GM12873 (cell line): ENCODE data around the gene AATK.

Source experiments
- TF ChIP-seq, protein P1 (sequence below): IDR thresholded peaks from 2 replicates; pipeline ENCODE4 v1.5.1; 2012; ENCODE audit warnings: low read depth, mild to moderate bottlenecking, moderate library complexity, low read length, control low read depth; ENCODE audit not compliant: insufficient read depth; ENCODE audit errors: missing control alignments

The AATK gene

DNA sequence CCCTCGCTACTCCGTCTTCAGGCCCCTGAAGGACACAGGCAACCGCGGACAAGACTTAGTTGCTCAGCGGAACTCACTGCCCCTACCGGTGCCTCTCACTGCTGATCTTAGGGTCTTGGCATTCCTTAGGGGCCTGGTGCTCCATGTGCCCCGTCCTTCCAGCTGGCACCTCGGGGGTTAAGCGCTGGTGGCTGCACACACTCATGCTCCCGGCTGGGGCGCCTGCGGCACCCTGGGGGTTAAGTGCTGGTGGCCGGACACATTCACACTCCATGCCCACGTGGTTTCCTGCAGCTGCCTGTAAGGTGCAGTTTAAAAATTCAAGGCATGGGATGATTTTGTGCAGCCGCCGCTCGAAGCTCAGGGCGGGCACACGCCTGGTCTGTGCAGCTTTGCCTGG lies 86.0 kb downstream of the AATK start:
- TF ChIP-seq, protein P1, sequence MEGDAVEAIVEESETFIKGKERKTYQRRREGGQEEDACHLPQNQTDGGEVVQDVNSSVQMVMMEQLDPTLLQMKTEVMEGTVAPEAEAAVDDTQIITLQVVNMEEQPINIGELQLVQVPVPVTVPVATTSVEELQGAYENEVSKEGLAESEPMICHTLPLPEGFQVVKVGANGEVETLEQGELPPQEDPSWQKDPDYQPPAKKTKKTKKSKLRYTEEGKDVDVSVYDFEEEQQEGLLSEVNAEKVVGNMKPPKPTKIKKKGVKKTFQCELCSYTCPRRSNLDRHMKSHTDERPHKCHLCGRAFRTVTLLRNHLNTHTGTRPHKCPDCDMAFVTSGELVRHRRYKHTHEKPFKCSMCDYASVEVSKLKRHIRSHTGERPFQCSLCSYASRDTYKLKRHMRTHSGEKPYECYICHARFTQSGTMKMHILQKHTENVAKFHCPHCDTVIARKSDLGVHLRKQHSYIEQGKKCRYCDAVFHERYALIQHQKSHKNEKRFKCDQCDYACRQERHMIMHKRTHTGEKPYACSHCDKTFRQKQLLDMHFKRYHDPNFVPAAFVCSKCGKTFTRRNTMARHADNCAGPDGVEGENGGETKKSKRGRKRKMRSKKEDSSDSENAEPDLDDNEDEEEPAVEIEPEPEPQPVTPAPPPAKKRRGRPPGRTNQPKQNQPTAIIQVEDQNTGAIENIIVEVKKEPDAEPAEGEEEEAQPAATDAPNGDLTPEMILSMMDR: no peak

DNA sequence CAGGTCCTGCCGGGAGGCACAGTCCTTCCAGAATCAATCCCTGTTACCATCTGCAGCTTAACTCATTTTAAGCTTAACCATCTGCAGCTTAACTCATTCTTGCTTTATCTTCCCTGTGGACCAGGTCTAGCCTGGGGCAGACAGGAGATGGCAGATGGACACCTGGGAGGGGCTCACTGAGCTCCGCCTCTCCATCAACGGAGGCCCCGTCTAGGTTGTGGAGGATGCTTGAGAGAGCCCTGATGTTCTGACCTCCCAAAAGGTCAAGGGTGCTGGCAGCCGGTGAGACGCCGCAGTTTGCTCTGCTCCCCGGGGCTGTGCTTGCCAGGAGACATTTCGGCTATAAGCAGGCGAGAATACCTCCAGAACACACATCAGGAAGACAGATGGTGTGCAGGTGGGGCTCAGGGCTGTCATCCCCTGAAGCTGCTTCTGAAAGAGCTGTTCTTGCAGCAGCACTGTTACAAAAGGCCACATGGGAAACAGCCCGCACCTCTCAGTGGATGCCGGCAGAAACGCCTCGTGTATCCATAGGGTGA lies 89.8 kb downstream of the AATK start:
- TF ChIP-seq, protein P1: no peak

DNA sequence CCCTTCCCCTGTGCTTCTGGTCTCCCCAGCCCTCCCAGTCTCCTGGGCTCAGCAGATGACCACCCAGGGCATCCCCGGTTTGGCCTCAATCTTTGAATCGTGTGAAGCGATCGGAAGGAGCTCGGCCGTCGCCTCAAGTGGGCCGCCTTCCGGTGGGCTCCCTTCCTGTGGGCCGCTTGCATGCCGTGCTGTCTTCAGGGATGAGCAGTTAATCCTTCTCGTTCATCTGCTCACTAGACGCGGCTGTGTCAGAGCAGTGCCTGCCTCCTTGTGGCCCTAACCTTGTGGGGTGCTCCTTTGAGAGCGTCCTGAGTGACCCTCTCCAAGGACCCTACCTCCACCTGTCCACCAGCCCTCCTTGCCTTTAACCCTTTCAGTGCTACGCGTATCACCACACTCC lies 90.7 kb downstream of the AATK start:
- TF ChIP-seq, protein P1: no peak

DNA sequence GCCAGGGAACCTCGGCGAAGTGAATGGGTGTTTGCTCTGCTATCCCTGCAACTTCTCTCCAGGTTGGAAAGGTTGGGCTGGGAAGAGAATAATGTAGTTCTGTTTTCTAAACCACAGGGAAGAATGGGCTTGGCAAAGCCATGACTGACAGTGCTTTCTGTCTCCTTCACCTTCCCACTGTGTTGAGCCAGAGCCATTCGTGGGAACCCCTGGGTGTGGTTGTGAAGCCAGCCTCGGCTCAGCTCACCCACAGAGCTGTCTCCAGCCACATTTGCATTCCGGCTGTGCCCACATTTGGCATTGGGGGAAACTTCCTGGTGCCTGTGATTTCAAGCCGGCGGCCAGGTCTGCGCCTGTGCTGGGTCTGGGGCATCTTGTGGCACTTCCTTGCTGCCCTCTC lies 91.1 kb downstream of the AATK start:
- TF ChIP-seq, protein P1: no peak

DNA sequence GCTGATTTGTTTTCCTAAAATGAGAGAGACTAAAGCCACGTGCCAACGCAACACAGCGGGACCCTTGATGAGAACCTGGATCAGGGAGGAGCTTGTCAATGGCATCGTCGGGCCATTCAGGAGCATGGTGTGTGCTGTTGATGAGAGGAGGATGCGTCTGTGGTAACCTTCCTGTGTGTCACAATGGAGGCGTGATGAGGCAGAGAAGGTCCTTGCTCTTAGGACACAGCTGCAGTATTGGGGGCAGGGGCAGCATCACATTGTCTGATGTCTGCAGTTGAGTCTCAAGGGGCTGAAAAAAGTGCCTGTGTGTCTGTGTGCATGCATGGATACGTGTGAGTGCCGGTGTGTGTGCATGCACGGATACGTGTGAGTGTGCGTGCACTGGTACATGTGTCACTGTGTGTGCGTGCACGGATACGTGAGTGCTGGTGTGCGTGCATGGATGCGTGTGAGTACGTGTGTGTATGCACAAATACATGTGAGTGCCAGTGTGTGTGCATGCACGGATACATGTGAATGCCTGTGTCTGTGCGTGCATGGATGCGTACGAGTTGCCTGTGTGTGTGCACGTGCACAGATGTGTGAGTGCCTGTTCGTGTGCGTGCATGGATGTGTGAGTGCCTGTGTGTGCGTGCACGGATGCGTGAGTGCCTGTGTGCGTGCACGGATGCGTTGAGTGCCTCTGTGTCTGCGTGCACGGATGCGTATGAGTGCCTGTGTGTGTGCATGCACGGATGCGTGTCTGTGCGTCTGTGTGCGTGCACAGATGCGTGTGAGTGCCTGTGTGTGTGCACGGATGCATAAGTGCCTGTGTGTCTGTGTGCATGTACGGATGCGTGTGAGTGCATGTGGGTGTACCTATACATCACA lies 91.8 kb downstream of the AATK start:
- TF ChIP-seq, protein P1: no peak

DNA sequence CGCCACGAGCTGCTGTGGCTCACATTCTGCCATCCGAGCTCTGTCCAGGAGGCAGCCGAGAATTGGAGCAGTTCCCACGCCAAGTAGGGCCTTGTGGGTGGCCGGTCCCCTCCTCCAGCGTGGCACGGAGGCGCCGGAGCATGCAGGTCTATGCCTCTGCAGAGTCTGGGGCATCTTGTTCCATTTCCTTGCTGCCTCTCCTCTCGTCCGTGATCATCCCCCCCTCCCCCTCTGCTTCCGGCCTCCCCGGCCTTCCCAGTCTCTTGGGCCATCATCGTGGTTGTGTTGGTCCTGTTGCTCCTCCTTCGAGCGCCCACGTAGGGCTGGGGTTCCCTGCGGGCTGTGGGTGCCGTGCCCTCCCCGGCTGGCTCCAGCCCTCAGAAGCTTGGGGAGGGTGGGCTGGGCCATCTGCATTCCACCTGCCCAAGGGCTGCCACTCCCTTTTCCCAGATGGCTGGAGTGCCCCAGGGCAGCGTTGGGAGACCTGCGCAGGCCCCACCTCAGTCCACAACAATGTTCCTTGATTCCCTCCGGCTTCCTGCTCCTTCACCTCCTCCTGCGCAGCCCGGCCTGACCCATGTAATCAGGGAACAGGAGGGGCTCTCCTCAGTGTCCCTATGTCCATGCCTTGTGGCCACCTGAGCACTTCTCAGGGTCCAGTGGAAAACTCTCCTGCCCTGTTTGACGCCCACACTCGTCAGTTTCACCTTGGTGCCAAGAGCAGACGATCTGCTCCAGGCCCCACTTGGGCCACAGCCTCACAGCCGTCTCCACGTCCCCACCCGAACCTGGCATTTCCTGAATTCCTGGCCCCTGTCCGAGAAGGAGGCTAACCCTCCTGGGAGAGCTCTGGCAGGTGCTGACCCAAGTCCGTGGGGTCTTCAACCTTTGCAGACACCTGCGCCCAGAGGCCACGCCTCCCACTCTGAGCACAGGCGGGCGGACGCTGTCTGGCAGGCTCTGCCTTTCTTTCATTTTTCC lies 94.0 kb downstream of the AATK start:
- TF ChIP-seq, protein P1: no peak
